HEK293T (cell line): ENCODE data around the gene MEGF6.

Experiments used
- CTCF ChIA-PET: fragments of 350-600 bp; formaldehyde crosslinking; extraction: SDS; loops from one replicate; lab custom pipeline; 2021; ENCODE audit warnings: antibody characterized with exemption, inconsistent platforms; lab: Yijun Ruan, JAX
- POLR2A ChIA-PET: fragments of 350-600 bp; formaldehyde crosslinking; extraction: SDS; loops from one replicate; lab custom pipeline; 2020; ENCODE audit warnings: antibody characterized with exemption, inconsistent platforms; lab: Yijun Ruan, JAX
- DNase-seq: peaks from one replicate; pipeline ENCODE4 v3.0.0; 2012; ENCODE audit warnings: mixed read lengths; ENCODE audit errors: extremely low spot score
- ARNT ChIP-seq: fragments of 450-650 bp; IDR thresholded peaks from 2 replicates; pipeline ENCODE4 v1.6.1; 2017; ENCODE audit warnings: mild to moderate bottlenecking
- BHLHE40 ChIP-seq: fragments of 450-650 bp; IDR thresholded peaks from 2 replicates; pipeline ENCODE4 v1.6.1; 2016; ENCODE audit warnings: mild to moderate bottlenecking, moderate library complexity, borderline replicate concordance
- CTBP1 ChIP-seq: fragments of 450-650 bp; IDR thresholded peaks from 2 replicates; pipeline ENCODE4 v1.6.1; 2016; ENCODE audit warnings: borderline replicate concordance
- ELF4 ChIP-seq: fragments of 450-650 bp; IDR thresholded peaks from 2 replicates; pipeline ENCODE4 v1.6.1; 2017; ENCODE audit warnings: antibody characterized with exemption
- FOXA1 ChIP-seq: fragments of 450-650 bp; IDR thresholded peaks from 2 replicates; pipeline ENCODE4 v1.6.1; 2016; ENCODE audit warnings: mild to moderate bottlenecking
- FOXK2 ChIP-seq: fragments of 450-650 bp; IDR thresholded peaks from 2 replicates; pipeline ENCODE4 v1.6.1; 2016; ENCODE audit warnings: mild to moderate bottlenecking
- FOXM1 ChIP-seq: fragments of 450-650 bp; IDR thresholded peaks from 2 replicates; pipeline ENCODE4 v1.6.1; 2017; ENCODE audit warnings: mild to moderate bottlenecking, borderline replicate concordance
- HDGF ChIP-seq: fragments of 450-650 bp; IDR thresholded peaks from 2 replicates; pipeline ENCODE4 v1.6.1; 2017; ENCODE audit warnings: antibody characterized with exemption, borderline replicate concordance
- L3MBTL2 ChIP-seq: fragments of 450-650 bp; conservative IDR thresholded peaks from 2 replicates; pipeline ENCODE4 v1.6.1; 2016; ENCODE audit warnings: mild to moderate bottlenecking
- LEF1 ChIP-seq: fragments of 450-650 bp; IDR thresholded peaks from 2 replicates; pipeline ENCODE4 v1.6.1; 2017; ENCODE audit warnings: mild to moderate bottlenecking, borderline replicate concordance
- NFRKB ChIP-seq: fragments of 450-650 bp; IDR thresholded peaks from 2 replicates; pipeline ENCODE4 v1.6.1; 2016; ENCODE audit warnings: mild to moderate bottlenecking, moderate library complexity
- SP1 ChIP-seq: fragments of 450-650 bp; IDR thresholded peaks from 2 replicates; pipeline ENCODE4 v1.6.1; 2017
- SUZ12 ChIP-seq: fragments of 450-650 bp; IDR thresholded peaks from 2 replicates; pipeline ENCODE4 v1.6.1; 2016; ENCODE audit warnings: mild to moderate bottlenecking
- TARDBP ChIP-seq: fragments of 450-650 bp; IDR thresholded peaks from 2 replicates; pipeline ENCODE4 v1.6.1; 2016
- ZNF384 ChIP-seq: fragments of 450-650 bp; IDR thresholded peaks from 2 replicates; pipeline ENCODE4 v1.6.1; 2016
- TF ChIP-seq, protein P1 (sequence below): fragments of 450-650 bp; IDR thresholded peaks from 2 replicates; pipeline ENCODE4 v1.6.1; 2016

MEGF6 gene, protein sequence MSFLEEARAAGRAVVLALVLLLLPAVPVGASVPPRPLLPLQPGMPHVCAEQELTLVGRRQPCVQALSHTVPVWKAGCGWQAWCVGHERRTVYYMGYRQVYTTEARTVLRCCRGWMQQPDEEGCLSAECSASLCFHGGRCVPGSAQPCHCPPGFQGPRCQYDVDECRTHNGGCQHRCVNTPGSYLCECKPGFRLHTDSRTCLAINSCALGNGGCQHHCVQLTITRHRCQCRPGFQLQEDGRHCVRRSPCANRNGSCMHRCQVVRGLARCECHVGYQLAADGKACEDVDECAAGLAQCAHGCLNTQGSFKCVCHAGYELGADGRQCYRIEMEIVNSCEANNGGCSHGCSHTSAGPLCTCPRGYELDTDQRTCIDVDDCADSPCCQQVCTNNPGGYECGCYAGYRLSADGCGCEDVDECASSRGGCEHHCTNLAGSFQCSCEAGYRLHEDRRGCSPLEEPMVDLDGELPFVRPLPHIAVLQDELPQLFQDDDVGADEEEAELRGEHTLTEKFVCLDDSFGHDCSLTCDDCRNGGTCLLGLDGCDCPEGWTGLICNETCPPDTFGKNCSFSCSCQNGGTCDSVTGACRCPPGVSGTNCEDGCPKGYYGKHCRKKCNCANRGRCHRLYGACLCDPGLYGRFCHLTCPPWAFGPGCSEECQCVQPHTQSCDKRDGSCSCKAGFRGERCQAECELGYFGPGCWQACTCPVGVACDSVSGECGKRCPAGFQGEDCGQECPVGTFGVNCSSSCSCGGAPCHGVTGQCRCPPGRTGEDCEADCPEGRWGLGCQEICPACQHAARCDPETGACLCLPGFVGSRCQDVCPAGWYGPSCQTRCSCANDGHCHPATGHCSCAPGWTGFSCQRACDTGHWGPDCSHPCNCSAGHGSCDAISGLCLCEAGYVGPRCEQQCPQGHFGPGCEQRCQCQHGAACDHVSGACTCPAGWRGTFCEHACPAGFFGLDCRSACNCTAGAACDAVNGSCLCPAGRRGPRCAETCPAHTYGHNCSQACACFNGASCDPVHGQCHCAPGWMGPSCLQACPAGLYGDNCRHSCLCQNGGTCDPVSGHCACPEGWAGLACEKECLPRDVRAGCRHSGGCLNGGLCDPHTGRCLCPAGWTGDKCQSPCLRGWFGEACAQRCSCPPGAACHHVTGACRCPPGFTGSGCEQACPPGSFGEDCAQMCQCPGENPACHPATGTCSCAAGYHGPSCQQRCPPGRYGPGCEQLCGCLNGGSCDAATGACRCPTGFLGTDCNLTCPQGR (N-terminal part only)

DNA sequence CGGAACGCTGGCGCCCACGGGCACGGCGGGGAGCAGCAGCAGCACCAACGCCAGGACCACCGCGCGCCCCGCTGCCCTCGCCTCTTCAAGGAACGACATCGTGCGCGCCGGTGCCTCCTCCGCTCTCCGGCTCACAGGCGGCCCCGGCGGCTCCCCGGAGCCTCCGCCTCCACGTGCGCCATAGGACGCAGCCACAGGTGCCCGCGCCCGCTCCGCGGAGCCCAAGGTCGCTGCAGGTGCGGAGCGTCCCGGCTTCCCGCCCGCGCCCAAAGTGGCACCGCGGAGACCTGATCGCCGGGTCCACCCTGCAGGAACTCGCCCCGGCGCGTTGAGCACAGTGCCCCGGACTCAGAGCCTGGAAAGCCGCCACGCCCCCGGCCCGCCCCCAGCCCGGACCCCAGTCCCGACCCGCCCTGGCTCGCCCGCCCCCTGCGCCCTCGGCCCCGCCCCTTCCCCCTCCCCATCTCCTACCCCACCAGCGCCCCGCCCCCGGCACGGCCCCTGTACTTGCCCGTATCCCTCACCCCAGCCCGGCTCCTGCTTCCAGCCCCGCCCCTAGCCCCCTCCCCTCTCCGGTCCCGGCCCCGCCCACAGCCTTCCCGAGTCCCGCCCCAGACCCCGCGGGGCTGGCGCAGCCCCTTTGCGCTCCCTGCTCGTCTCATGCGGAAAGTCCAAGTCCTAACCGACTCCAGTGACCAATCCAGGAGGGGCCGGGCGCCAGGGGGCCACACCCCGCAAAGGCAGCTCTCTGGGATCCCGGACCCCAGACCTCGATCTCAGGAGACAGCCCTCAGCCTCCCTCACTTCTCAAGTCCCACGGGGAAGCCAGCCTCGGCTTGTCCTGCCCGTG lies at the start of gene MEGF6:
Gene MEGF6 (minus strand): TSS at position 339 of the 850 bp plus-strand sequence. CDS start 240 bp downstream, at position 99.
- no peak for TF ChIP-seq ELF4
- TF ChIP-seq LEF1: no peak
- TF ChIP-seq FOXK2: no peak
- no peak for TF ChIP-seq TARDBP
- TF ChIP-seq HDGF: no peak
- TF ChIP-seq SP1: no peak
- TF ChIP-seq SUZ12: no peak
- POLR2A ChIA-PET: no interaction called here
- peak; percentile 95 for DNase-seq
- CTCF ChIA-PET: interaction anchor here (1.1 kb wide), 1 partner anchor 7 kb away, joined by 3 read pairs; no protein-coding TSS in a partner anchor

DNA sequence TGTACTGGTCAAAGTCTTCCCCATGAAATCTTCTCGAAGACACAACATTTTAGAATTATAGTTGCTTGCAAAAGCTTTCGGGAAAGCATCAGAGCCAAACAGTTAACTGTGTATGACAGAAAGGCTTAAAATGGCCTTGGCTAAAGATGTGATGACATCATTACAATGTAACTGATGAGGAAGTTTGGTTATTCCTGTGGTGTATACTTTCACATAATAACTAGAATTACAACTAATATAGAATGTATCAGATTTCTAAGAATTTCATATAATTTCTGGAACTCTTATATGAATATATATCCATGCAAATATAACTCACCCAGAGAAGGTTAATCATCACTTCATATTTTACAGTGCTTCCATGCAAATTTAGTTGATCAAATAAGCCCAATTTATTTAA lies 49.4 kb upstream of the MEGF6 start:
- no peak for DNase-seq
- no peak for TF ChIP-seq NFRKB
- ChIA-PET CTCF (no interaction called here), POLR2A (no interaction called here)

DNA sequence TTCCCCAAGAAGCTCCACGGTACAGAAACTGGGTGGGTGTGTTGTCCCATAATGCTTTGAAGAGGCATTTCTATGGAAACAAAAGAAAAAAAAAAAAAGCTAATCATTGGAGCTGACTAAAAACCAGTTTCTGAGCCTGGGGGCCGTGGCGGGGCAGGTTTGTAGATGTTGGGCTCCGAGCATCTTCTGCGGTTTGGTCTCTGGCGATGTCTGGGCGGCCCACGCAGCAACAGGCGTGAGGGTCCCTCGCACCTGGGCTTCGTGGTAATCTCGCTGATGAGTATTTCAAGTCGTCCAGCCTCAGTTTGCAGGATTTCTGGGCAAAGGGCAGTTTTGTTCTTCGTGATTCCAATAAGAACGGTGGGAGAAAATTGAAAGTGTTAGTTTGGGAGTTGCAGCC lies 47.8 kb upstream of the MEGF6 start:
- no peak for TF ChIP-seq TARDBP
- no peak for TF ChIP-seq BHLHE40
- no peak for TF ChIP-seq HDGF
- TF ChIP-seq SP1: no peak
- no peak for TF ChIP-seq NFRKB
- TF ChIP-seq FOXM1: no peak
- TF ChIP-seq CTBP1: no peak
- no peak for TF ChIP-seq FOXK2
- TF ChIP-seq, protein P1, sequence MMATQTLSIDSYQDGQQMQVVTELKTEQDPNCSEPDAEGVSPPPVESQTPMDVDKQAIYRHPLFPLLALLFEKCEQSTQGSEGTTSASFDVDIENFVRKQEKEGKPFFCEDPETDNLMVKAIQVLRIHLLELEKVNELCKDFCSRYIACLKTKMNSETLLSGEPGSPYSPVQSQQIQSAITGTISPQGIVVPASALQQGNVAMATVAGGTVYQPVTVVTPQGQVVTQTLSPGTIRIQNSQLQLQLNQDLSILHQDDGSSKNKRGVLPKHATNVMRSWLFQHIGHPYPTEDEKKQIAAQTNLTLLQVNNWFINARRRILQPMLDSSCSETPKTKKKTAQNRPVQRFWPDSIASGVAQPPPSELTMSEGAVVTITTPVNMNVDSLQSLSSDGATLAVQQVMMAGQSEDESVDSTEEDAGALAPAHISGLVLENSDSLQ: no peak
- no peak for TF ChIP-seq ARNT
- TF ChIP-seq LEF1: no peak
- CTCF ChIA-PET: interaction anchor here (0.5 to 1.2 kb wide), 2 partner anchors 66 to 126 kb away, joined by 3 to 5 read pairs; no protein-coding TSS in a partner anchor

DNA sequence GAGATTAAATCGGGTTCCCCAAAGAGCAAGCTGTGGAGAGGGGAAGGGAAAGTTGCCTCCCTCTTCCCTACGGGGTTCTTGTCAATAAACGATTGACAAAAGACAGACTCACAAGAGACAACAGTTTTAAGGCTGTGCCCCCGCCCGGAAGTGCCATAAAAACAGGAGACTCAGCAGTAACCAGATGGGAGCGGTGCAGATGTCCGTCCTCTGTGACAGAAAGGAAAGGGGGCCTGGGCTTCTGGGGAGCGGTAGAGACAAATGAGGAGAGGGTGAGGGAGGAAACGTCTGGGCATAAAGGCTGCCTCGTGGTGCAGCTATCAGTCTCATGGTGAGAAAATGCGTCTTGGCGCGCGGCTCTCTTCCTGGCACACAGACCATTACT lies 46.9 kb upstream of the MEGF6 start:
- DNase-seq: no peak
- ChIA-PET CTCF (interaction anchor here (1.2 kb wide), 1 partner anchor 66 kb away, joined by 3 read pairs; no protein-coding TSS in a partner anchor), POLR2A (no interaction called here)
- TF ChIP-seq ARNT (no peak), TARDBP (no peak), NFRKB (no peak), SP1 (no peak), BHLHE40 (no peak), ZNF384 (no peak)
- TF ChIP-seq, protein P1: no peak

More for the DNA sequence above, 47.8 kb upstream of the MEGF6 start:
- POLR2A ChIA-PET: no interaction called here
- no peak for DNase-seq

DNA sequence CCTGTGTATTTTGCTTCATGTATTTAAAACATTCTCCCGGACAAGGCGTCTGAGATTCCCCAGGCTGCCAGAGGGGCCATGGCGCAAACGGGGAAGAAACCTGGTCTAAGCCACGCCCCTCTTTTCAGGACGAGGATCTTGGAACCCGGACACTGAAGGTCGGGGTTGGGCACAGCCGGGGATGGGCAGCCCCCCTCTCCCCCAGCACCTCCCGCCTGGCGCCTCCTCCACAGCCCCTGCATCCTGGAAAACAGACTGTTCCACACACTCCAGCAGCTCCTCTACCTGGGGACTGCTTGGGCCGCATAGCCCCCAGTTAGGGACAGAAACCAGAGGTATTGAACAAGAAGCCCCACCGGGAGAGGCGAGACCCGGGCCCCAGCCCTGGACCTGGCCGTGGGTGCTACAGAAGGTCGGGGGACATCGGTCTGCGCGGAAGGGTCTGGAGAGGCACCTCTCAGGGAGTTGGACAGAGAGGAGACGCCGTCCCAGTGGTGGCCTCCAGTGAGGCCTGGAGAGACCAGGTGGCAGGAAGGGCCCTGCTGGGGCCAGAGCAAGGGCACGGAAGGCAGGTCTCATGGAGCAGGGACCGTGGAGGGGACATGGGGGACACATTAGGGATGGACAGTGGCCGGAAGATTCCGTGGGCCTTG lies 46.4 kb upstream of the MEGF6 start:
- no peak for DNase-seq
- ChIA-PET CTCF (interaction anchor here (1.2 kb wide), 1 partner anchor 67 kb away, joined by 3 read pairs; no protein-coding TSS in a partner anchor), POLR2A (no interaction called here)
- no peak for TF ChIP-seq SUZ12
- TF ChIP-seq ZNF384: no peak
- TF ChIP-seq FOXM1: no peak
- no peak for TF ChIP-seq NFRKB
- no peak for TF ChIP-seq CTBP1

DNA sequence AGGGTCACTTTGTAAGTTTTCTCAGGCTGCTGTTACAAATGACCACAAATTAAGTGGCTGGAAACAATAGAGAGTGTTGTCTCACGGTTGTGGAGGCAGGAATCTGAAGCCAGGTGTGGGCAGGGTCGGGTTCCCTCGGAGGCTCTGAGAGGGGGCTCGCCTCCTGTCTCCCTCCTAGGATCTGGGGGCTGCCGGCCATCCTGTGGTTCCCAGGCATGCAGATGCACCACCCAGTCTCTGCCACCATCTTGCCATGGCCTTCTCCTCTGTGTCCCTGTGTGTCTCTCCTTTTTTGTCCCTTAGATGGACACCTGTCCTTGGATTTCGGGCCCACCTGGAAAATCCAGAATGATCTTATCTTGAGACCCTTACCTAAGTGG lies 45.8 kb upstream of the MEGF6 start:
- CTCF ChIA-PET: no interaction called here
- no peak for DNase-seq

More for the DNA sequence above, 45.8 kb upstream of the MEGF6 start:
- TF ChIP-seq FOXK2: no peak
- no peak for TF ChIP-seq NFRKB
- no peak for TF ChIP-seq FOXA1
- no peak for TF ChIP-seq ELF4
- TF ChIP-seq SP1: no peak
- no peak for TF ChIP-seq SUZ12
- TF ChIP-seq CTBP1: no peak
- TF ChIP-seq LEF1: no peak
- TF ChIP-seq TARDBP: no peak
- TF ChIP-seq HDGF: no peak
- TF ChIP-seq L3MBTL2: no peak
- TF ChIP-seq FOXM1: no peak
- no peak for TF ChIP-seq ARNT
- no peak for TF ChIP-seq BHLHE40
- TF ChIP-seq, protein P1: no peak
- TF ChIP-seq ZNF384: no peak
- POLR2A ChIA-PET: no interaction called here
